ENCODE measurements around the gene EIF4A2. TPM values are rescaled to one million over a fixed set of nuclear protein-coding genes. Genes with fewer than 3 reads are reported as not detected.

EIF4A2 gene
- total and polyA plus RNA-seq, 10 of the 15 experiments (the other 5 are each of a cell fraction or from before 2014, with no cell fraction given), result 154 to 680 (median 259) TPM

DNA sequence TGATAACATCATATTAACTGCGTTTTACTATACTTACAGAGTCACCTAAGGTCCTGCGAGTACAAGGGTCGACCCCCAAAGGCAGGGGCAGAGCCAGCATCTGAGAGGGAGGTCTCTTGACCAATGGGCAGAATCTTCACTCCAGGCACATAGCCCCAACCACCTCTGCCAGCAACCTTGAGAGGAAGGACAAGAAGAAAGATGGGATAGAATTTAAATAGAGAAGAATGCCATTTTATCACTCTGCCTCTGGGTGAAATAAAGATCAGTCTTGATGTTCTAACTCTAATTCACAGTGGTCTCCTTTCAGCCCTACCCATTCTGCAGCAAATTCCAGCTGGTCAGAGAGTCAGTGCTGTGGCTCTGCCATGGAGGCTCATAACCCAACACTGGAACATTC is 39.7 kb upstream of the EIF4A2 start:
- Histone ChIP-seq H3K79me2 (ENCODE audit: control insufficient read depth, insufficient read depth, low read length) (no peaks in the 10 kb centered on the region), H4K20me1 (ENCODE audit: control insufficient read depth, insufficient read depth) (no peaks in the 10 kb centered on the region), H3K9ac (ENCODE audit: control insufficient read depth, insufficient read depth, low read length) (no peak overlapping the region), H3K27ac (ENCODE audit: control insufficient read depth, insufficient read depth) (no peak overlapping the region), H3K4me2 (ENCODE audit: control insufficient read depth, insufficient read depth) (no peak overlapping the region), H3K27me3 (replicated peaks in 1 of 2; ENCODE audit: control insufficient read depth in 2 of 2, insufficient read depth in 2 of 2, low read length in 1 of 2) (peaks cover 0 to 2% of the 10 kb centered on the region in 2 experiments; a peak in 2 of 4 replicates), H3K36me3 (ENCODE audit: control insufficient read depth in 2 of 2, insufficient read depth in 2 of 2, low read length in 1 of 2) (no peaks in the 10 kb centered on the region), H2AFZ (ENCODE audit: control insufficient read depth, low read depth, low read length) (no peak overlapping the region), H3K4me1 (ENCODE audit: control insufficient read depth, insufficient read depth, low read length) (no peaks in the 10 kb centered on the region), H3K4me3 (no peak overlapping the region), H3K9me3 (replicated peaks; ENCODE audit: control insufficient read depth, insufficient read depth, low read length) (no peaks in the 10 kb centered on the region)
- TF ChIP-seq NR2C1 (IDR thresholded peaks at IDR 0.05) (no peak), PML (IDR thresholded peaks at IDR 0.05; ENCODE audit: low read length) (no peak), KDM1A (IDR thresholded peaks at IDR 0.05; ENCODE audit: borderline replicate concordance) (no peak), RBBP5 (conservative IDR thresholded peaks at IDR 0.05) (no peak), SPI1 (IDR thresholded peaks at IDR 0.05; ENCODE audit: borderline replicate concordance, insufficient read depth, low read depth, low read length) (no peak), SMAD5 (IDR thresholded peaks at IDR 0.05; ENCODE audit: low read depth) (no peak), POU2F2 (IDR thresholded peaks at IDR 0.05; ENCODE audit: borderline replicate concordance, low read depth, low read length) (no peak), ZNF274 (IDR thresholded peaks at IDR 0.05; ENCODE audit: insufficient read depth, insufficient read length) (no peak)
- TF ChIP-seq, protein P1, sequence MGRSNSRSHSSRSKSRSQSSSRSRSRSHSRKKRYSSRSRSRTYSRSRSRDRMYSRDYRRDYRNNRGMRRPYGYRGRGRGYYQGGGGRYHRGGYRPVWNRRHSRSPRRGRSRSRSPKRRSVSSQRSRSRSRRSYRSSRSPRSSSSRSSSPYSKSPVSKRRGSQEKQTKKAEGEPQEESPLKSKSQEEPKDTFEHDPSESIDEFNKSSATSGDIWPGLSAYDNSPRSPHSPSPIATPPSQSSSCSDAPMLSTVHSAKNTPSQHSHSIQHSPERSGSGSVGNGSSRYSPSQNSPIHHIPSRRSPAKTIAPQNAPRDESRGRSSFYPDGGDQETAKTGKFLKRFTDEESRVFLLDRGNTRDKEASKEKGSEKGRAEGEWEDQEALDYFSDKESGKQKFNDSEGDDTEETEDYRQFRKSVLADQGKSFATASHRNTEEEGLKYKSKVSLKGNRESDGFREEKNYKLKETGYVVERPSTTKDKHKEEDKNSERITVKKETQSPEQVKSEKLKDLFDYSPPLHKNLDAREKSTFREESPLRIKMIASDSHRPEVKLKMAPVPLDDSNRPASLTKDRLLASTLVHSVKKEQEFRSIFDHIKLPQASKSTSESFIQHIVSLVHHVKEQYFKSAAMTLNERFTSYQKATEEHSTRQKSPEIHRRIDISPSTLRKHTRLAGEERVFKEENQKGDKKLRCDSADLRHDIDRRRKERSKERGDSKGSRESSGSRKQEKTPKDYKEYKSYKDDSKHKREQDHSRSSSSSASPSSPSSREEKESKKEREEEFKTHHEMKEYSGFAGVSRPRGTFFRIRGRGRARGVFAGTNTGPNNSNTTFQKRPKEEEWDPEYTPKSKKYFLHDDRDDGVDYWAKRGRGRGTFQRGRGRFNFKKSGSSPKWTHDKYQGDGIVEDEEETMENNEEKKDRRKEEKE (IDR thresholded peaks at IDR 0.05), result no peak
- TF ChIP-seq, protein P2, sequence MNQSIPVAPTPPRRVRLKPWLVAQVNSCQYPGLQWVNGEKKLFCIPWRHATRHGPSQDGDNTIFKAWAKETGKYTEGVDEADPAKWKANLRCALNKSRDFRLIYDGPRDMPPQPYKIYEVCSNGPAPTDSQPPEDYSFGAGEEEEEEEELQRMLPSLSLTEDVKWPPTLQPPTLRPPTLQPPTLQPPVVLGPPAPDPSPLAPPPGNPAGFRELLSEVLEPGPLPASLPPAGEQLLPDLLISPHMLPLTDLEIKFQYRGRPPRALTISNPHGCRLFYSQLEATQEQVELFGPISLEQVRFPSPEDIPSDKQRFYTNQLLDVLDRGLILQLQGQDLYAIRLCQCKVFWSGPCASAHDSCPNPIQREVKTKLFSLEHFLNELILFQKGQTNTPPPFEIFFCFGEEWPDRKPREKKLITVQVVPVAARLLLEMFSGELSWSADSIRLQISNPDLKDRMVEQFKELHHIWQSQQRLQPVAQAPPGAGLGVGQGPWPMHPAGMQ (IDR thresholded peaks at IDR 0.05; ENCODE audit: borderline replicate concordance), result no peak
- TF ChIP-seq, protein P3, sequence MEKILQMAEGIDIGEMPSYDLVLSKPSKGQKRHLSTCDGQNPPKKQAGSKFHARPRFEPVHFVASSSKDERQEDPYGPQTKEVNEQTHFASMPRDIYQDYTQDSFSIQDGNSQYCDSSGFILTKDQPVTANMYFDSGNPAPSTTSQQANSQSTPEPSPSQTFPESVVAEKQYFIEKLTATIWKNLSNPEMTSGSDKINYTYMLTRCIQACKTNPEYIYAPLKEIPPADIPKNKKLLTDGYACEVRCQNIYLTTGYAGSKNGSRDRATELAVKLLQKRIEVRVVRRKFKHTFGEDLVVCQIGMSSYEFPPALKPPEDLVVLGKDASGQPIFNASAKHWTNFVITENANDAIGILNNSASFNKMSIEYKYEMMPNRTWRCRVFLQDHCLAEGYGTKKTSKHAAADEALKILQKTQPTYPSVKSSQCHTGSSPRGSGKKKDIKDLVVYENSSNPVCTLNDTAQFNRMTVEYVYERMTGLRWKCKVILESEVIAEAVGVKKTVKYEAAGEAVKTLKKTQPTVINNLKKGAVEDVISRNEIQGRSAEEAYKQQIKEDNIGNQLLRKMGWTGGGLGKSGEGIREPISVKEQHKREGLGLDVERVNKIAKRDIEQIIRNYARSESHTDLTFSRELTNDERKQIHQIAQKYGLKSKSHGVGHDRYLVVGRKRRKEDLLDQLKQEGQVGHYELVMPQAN (conservative IDR thresholded peaks at IDR 0.05), result no peak
- DNase-seq (ENCODE audit: low read depth, low spot score), result no peak
- RAD21 ChIA-PET (ENCODE audit: unreplicated experiment), result no interaction called here
- POLR2A ChIA-PET, result no interaction called here
- WGBS (ENCODE audit: insufficient coverage, insufficient replicate concordance, low lambda C conversion rate, missing lambda C conversion rate), result 29% methylated on average over 3 of the region's 3 CpGs
- SMC1A ChIA-PET (ENCODE audit: uncharacterized antibody, unreplicated experiment), result no interaction called here
- BruUV-seq (replicated peaks), result no TSS peak
- intact Hi-C loops (cut with micrococcal nuclease; ENCODE audit: unreplicated experiment) (no loop called here), in situ Hi-C loops (cut with MboI) (no loop called here)
- CTCF ChIA-PET, result no interaction called here
- ATAC-seq, result no peak
- FAIRE-seq, result no peak

Measured in GM12878 (cell line).